HCT116 (cell line): ENCODE measurements around the gene FDCSP. TPM values are rescaled to one million over a fixed set of nuclear protein-coding genes. Genes with fewer than 3 reads are reported as not detected.

Experiments used
- ATAC-seq: fragments of 200-7000 bp; cut with Tn5 transposase; 2 replicates; pipeline ENCODE4 v1.9.1; 2020; ENCODE audit warnings: mild to moderate bottlenecking, moderate library complexity
- BruUV-seq: library from RNA; stranded (reverse); fragments of 400-500 nt; replicated peaks from 2 replicates; lab custom pipeline; 2021; lab: Mats Ljungman, UMichigan
- CTCF ChIA-PET: fragments of 300-600 bp; sonication (Branson Sonifier 250); formaldehyde crosslinking; loops from one replicate; lab custom pipeline; 2021; ENCODE audit warnings: antibody characterized with exemption; lab: Charles Lee
- POLR2A ChIA-PET: fragments of 300-600, 350-600 bp; sonication (Branson Sonifier 250); formaldehyde crosslinking; loops from one replicate; lab custom pipeline; 2021; ENCODE audit warnings: antibody characterized with exemption; lab: Charles Lee
- RAD21 ChIA-PET, 2 experiments: fragments of 300-600 bp; sonication (Branson Sonifier 250); formaldehyde crosslinking; loops; one replicate each; lab custom pipeline; 2023; ENCODE audit warnings: low total read pairs in 2 of 2; ENCODE audit not compliant: uncharacterized antibody in 2 of 2, unreplicated experiment in 2 of 2, low non-redundant PET in 1 of 2; lab: Charles Lee
- DNase-seq: peaks from one replicate; pipeline ENCODE4 v3.0.0-alpha.2; 2010; ENCODE audit warnings: low read depth, low spot score
- H2AFZ ChIP-seq: fragments of 200-600 bp; shearing (Covaris generic), sonication (generic); 2 replicates; pipeline ENCODE4 v1.6.1; 2017; ENCODE audit warnings: low read depth, mixed run types, mixed read lengths, antibody characterized with exemption, low read length; ENCODE audit not compliant: poor library complexity, severe bottlenecking
- H3K27ac ChIP-seq: 2 replicates; pipeline ENCODE4 v1.5.1; 2012; ENCODE audit warnings: low read depth, low read length
- H3K27me3 ChIP-seq: fragments of 200-600 bp; sonication (generic); 2 replicates; pipeline ENCODE4 v1.6.1; 2016; ENCODE audit warnings: mixed run types, low read length, mixed read lengths; ENCODE audit not compliant: insufficient read depth
- H3K36me3 ChIP-seq, 2 experiments: fragments of 200-500 bp in 1 of 2; fragments of 200-600 bp in 1 of 2; sonication (Bioruptor generic) in 1 of 2; sonication (generic) in 1 of 2; 2 replicates each; pipeline versions ENCODE4 v1.5.1 to v1.6.1; 2014 to 2016; ENCODE audit warnings: low read length in 2 of 2, inconsistent platforms in 1 of 2, mixed read lengths in 1 of 2, mixed run types in 1 of 2; ENCODE audit not compliant: insufficient read depth in 2 of 2, control insufficient read depth in 1 of 2
- H3K4me1 ChIP-seq, 2 experiments: fragments of 200-600 bp in 1 of 2; sonication (generic) in 1 of 2; 2 replicates each; pipeline versions ENCODE4 v1.5.1 to v1.6.1; 2012 to 2017; ENCODE audit warnings: low read length in 2 of 2, inconsistent platforms in 1 of 2, mild to moderate bottlenecking in 1 of 2, mixed read lengths in 1 of 2, mixed run types in 1 of 2, moderate library complexity in 1 of 2; ENCODE audit not compliant: insufficient read depth in 2 of 2, control insufficient read depth in 1 of 2
- H3K4me2 ChIP-seq: fragments of 200-600 bp; sonication (generic); 2 replicates; pipeline ENCODE4 v1.6.1; 2017; ENCODE audit warnings: mixed run types, low read length, mixed read lengths
- H3K4me3 ChIP-seq, 2 experiments: fragments of 200-600 bp in 1 of 2; sonication (generic) in 1 of 2; replicated peaks in 1 of 2; 2 replicates each; pipeline ENCODE4 v1.5.1; 2011 to 2016; ENCODE audit warnings: low read length in 2 of 2, control low read depth in 1 of 2, low read depth in 1 of 2, mild to moderate bottlenecking in 1 of 2, mixed read lengths in 1 of 2, mixed run types in 1 of 2
- H3K79me2 ChIP-seq: fragments of 200-600 bp; sonication (generic); 2 replicates; pipeline ENCODE4 v1.6.1; 2017; ENCODE audit warnings: mild to moderate bottlenecking, mixed run types, low read length, moderate library complexity, mixed read lengths; ENCODE audit not compliant: insufficient read depth
- H3K9ac ChIP-seq: fragments of 200-600 bp; sonication (generic); 2 replicates; pipeline ENCODE4 v1.6.1; 2016; ENCODE audit warnings: low read length, mixed read lengths
- H3K9me2 ChIP-seq: fragments of 200-600 bp; sonication (generic), shearing (Covaris generic); 2 replicates; pipeline ENCODE4 v1.6.1; 2017; ENCODE audit warnings: mixed run types, mild to moderate bottlenecking, moderate library complexity; ENCODE audit not compliant: insufficient read depth
- H3K9me3 ChIP-seq, 2 experiments: fragments of 200-500 bp in 1 of 2; fragments of 200-600 bp in 1 of 2; sonication (Bioruptor generic) in 1 of 2; sonication (generic) in 1 of 2; 2 replicates each; pipeline ENCODE4 v1.6.1; 2014 to 2017; ENCODE audit warnings: low read length in 2 of 2, mixed read lengths in 2 of 2, inconsistent platforms in 1 of 2, low read depth in 1 of 2, mild to moderate bottlenecking in 1 of 2, mixed run types in 1 of 2, moderate library complexity in 1 of 2; ENCODE audit not compliant: control insufficient read depth in 1 of 2, insufficient read depth in 1 of 2
- H4K20me1 ChIP-seq: fragments of 200-600 bp; sonication (generic), shearing (Covaris generic); 2 replicates; pipeline ENCODE4 v1.6.1; 2017; ENCODE audit warnings: mixed run types, mild to moderate bottlenecking, moderate library complexity; ENCODE audit not compliant: insufficient read depth
- CBX3 ChIP-seq: IDR thresholded peaks from 2 replicates; pipeline ENCODE4 v1.6.1; 2012; ENCODE audit warnings: low read depth
- CEBPB ChIP-seq: IDR thresholded peaks from 2 replicates; pipeline ENCODE4 v1.6.1; 2012; ENCODE audit warnings: low read depth
- EGR1 ChIP-seq: IDR thresholded peaks from 2 replicates; pipeline ENCODE4 v1.6.1; 2012; ENCODE audit warnings: low read depth
- ELF1 ChIP-seq: IDR thresholded peaks from 2 replicates; pipeline ENCODE4 v1.6.1; 2012; ENCODE audit warnings: low read depth, borderline replicate concordance
- EZH2 ChIP-seq: fragments of 200-600 bp; sonication (generic); IDR thresholded peaks from 2 replicates; pipeline ENCODE4 v1.6.1; 2017; ENCODE audit warnings: antibody characterized with exemption, mixed run types
- EZH2phosphoT487 ChIP-seq: fragments of 200-600 bp; IDR thresholded peaks from 2 replicates; pipeline ENCODE4 v1.6.1; 2018; ENCODE audit warnings: antibody characterized with exemption, borderline replicate concordance
- FOSL1 ChIP-seq: IDR thresholded peaks from 2 replicates; pipeline ENCODE4 v1.6.1; 2012; ENCODE audit warnings: low read depth
- POLR2A ChIP-seq: IDR thresholded peaks from 2 replicates; pipeline ENCODE4 v1.7.0; 2011; ENCODE audit warnings: borderline replicate concordance; ENCODE audit not compliant: insufficient read depth, insufficient read length; ENCODE audit errors: extremely low read depth
- POLR2AphosphoS5 ChIP-seq: IDR thresholded peaks from 2 replicates; pipeline ENCODE4 v1.6.1; 2011; ENCODE audit warnings: mild to moderate bottlenecking, low read depth, low read length, moderate library complexity
- RAD21 ChIP-seq: IDR thresholded peaks from 2 replicates; pipeline ENCODE4 v1.6.1; 2012; ENCODE audit warnings: low read depth, mild to moderate bottlenecking
- SIN3A ChIP-seq: IDR thresholded peaks from 2 replicates; pipeline ENCODE4 v1.6.1; 2012; ENCODE audit warnings: low read depth
- SP1 ChIP-seq: IDR thresholded peaks from 2 replicates; pipeline ENCODE4 v1.6.1; 2012; ENCODE audit warnings: low read depth
- SRF ChIP-seq: IDR thresholded peaks from 2 replicates; pipeline ENCODE4 v1.6.1; 2012; ENCODE audit warnings: low read depth
- YY1 ChIP-seq: IDR thresholded peaks from 2 replicates; pipeline ENCODE4 v1.6.1; 2011; ENCODE audit warnings: low read length, low read depth, moderate library complexity, mild to moderate bottlenecking; ENCODE audit not compliant: insufficient replicate concordance; ENCODE audit errors: extremely low read depth
- ZFX ChIP-seq: fragments of 450-650 bp; IDR thresholded peaks from 2 replicates; pipeline ENCODE4 v1.6.1; 2017
- ZNF274 ChIP-seq: fragments of 200-500 bp; sonication (Bioruptor generic); IDR thresholded peaks from 2 replicates; pipeline ENCODE4 v1.6.1; 2014; ENCODE audit warnings: mild to moderate bottlenecking, low read depth, low read length, inconsistent platforms
- intact Hi-C: fragments of 100-400 bp; cut with micrococcal nuclease; formaldehyde crosslinking; loops from 2 replicates; pipeline ENCODE4 v1.10.0; 2022
- total RNA-seq: library from RNA; stranded (reverse); gene quantifications from one replicate; pipeline ENCODE4 v1.2.1, GENCODE V29; 2021; ENCODE audit not compliant: unreplicated experiment
- TF ChIP-seq, protein P1 (sequence below): IDR thresholded peaks from 2 replicates; pipeline ENCODE4 v1.6.1; 2012; ENCODE audit warnings: low read depth
- TF ChIP-seq, protein P2 (sequence below): IDR thresholded peaks from 2 replicates; pipeline ENCODE4 v1.6.1; 2012
- TF ChIP-seq, protein P3 (sequence below): IDR thresholded peaks from 2 replicates; pipeline ENCODE4 v1.6.1; 2012
- TF ChIP-seq, protein P4 (sequence below): IDR thresholded peaks from 2 replicates; pipeline ENCODE4 v1.6.1; 2011; ENCODE audit warnings: mild to moderate bottlenecking, low read length, moderate library complexity; ENCODE audit not compliant: insufficient replicate concordance; ENCODE audit errors: extremely low read depth

The FDCSP gene
- total RNA-seq, 1 experiment from 2014 or later: not detected

DNA sequence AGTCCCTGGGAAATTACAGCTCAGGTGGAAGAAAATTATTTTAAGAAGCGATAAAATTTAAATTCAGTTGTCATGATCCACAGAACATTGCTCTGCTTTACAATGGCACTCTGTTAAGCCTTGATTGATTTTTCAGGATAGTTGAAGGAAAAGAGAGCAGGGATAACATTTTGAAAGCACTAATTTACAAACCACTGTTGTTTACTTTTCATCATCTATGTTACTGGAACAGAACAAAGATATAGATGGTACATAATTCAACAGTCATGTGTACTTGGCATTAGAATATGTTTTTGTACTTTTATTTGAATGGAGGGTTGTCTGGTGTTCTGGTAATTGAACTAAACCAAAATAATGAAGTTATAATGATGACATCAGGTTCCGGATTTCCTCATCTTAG, 33.0 kb upstream of the FDCSP start:
- intact Hi-C loops: no loop called here
- no peak overlapping the region for H3K4me3 ChIP-seq

More for the DNA sequence above, 33.0 kb upstream of the FDCSP start:
- ChIA-PET RAD21 (interaction anchor here in 1 of 2 experiments (1.3 kb wide), 1 partner anchor 9 kb away, joined by 3 read pairs; no protein-coding TSS in a partner anchor), POLR2A (no interaction called here), CTCF (no interaction called here)
- Histone ChIP-seq H3K4me1 (no peaks in the 10 kb centered on the region), H3K36me3 (no peaks in the 10 kb centered on the region), H3K4me2 (no peak overlapping the region), H3K27ac (no peak overlapping the region), H4K20me1 (no peaks in the 10 kb centered on the region), H3K9ac (no peak overlapping the region), H3K9me2 (no peaks in the 10 kb centered on the region), H3K27me3 (no peaks in the 10 kb centered on the region), H3K79me2 (no peaks in the 10 kb centered on the region), H2AFZ (no peak overlapping the region), H3K9me3 (no peaks in the 10 kb centered on the region)
- DNase-seq: no peak
- BruUV-seq: no TSS peak
- TF ChIP-seq, protein P1, sequence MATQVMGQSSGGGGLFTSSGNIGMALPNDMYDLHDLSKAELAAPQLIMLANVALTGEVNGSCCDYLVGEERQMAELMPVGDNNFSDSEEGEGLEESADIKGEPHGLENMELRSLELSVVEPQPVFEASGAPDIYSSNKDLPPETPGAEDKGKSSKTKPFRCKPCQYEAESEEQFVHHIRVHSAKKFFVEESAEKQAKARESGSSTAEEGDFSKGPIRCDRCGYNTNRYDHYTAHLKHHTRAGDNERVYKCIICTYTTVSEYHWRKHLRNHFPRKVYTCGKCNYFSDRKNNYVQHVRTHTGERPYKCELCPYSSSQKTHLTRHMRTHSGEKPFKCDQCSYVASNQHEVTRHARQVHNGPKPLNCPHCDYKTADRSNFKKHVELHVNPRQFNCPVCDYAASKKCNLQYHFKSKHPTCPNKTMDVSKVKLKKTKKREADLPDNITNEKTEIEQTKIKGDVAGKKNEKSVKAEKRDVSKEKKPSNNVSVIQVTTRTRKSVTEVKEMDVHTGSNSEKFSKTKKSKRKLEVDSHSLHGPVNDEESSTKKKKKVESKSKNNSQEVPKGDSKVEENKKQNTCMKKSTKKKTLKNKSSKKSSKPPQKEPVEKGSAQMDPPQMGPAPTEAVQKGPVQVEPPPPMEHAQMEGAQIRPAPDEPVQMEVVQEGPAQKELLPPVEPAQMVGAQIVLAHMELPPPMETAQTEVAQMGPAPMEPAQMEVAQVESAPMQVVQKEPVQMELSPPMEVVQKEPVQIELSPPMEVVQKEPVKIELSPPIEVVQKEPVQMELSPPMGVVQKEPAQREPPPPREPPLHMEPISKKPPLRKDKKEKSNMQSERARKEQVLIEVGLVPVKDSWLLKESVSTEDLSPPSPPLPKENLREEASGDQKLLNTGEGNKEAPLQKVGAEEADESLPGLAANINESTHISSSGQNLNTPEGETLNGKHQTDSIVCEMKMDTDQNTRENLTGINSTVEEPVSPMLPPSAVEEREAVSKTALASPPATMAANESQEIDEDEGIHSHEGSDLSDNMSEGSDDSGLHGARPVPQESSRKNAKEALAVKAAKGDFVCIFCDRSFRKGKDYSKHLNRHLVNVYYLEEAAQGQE: no peak
- TF ChIP-seq EZH2phosphoT487 (no peak), YY1 (no peak), ZNF274 (no peak), SRF (no peak), ELF1 (no peak), POLR2A (no peak), EZH2 (no peak), SP1 (no peak), POLR2AphosphoS5 (no peak), ZFX (no peak), CEBPB (no peak), RAD21 (no peak), SIN3A (no peak), EGR1 (no peak), CBX3 (no peak), FOSL1 (no peak)
- TF ChIP-seq, protein P2, sequence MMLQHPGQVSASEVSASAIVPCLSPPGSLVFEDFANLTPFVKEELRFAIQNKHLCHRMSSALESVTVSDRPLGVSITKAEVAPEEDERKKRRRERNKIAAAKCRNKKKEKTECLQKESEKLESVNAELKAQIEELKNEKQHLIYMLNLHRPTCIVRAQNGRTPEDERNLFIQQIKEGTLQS: no peak
- TF ChIP-seq, protein P3, sequence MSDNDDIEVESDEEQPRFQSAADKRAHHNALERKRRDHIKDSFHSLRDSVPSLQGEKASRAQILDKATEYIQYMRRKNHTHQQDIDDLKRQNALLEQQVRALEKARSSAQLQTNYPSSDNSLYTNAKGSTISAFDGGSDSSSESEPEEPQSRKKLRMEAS: no peak
- TF ChIP-seq, protein P4, sequence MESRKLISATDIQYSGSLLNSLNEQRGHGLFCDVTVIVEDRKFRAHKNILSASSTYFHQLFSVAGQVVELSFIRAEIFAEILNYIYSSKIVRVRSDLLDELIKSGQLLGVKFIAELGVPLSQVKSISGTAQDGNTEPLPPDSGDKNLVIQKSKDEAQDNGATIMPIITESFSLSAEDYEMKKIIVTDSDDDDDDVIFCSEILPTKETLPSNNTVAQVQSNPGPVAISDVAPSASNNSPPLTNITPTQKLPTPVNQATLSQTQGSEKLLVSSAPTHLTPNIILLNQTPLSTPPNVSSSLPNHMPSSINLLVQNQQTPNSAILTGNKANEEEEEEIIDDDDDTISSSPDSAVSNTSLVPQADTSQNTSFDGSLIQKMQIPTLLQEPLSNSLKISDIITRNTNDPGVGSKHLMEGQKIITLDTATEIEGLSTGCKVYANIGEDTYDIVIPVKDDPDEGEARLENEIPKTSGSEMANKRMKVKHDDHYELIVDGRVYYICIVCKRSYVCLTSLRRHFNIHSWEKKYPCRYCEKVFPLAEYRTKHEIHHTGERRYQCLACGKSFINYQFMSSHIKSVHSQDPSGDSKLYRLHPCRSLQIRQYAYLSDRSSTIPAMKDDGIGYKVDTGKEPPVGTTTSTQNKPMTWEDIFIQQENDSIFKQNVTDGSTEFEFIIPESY: no peak
- no peak for ATAC-seq
